HEK293 (cell line): Measurements from ENCODE around the gene PROX1.

ENCODE experiments used
- CTCF ChIA-PET: fragments of 350-600 bp; formaldehyde crosslinking; extraction: SDS; loops from one replicate; lab custom pipeline; 2021; ENCODE audit warnings: antibody characterized with exemption; lab: Yijun Ruan, JAX
- POLR2A ChIA-PET: fragments of 300-600 bp; formaldehyde crosslinking; extraction: SDS; loops from one replicate; lab custom pipeline; 2020; ENCODE audit warnings: antibody characterized with exemption, inconsistent platforms; lab: Yijun Ruan, JAX
- H3K27ac ChIP-seq: fragments of 200-500 bp; sonication (Bioruptor generic); 2 replicates; pipeline ENCODE4 v1.5.1; 2014; ENCODE audit warnings: low read depth, low read length, control low read depth, inconsistent platforms; ENCODE audit errors: extremely low read depth
- H3K36me3 ChIP-seq, 2 experiments: fragments of 200-500 bp in 1 of 2; sonication (Bioruptor generic) in 1 of 2; 1 replicate in 1 of 2; 2 replicates in 1 of 2; pipeline ENCODE4 v1.5.1; 2014 to 2017; ENCODE audit warnings: inconsistent platforms in 2 of 2, low read length in 2 of 2; ENCODE audit not compliant: control insufficient read depth in 2 of 2, insufficient read depth in 1 of 2
- H3K4me1 ChIP-seq: fragments of 200-500 bp; sonication (Bioruptor generic); 2 replicates; pipeline ENCODE4 v1.5.1; 2014; ENCODE audit warnings: mild to moderate bottlenecking, low read length, inconsistent platforms; ENCODE audit not compliant: control insufficient read depth, insufficient read depth
- H3K4me3 ChIP-seq: 2 replicates; pipeline ENCODE4 v1.5.1; 2011; ENCODE audit warnings: low read depth, mild to moderate bottlenecking, control low read depth, low read length, moderate library complexity
- H3K9me3 ChIP-seq: fragments of 200-500 bp; sonication (Bioruptor generic); 2 replicates; pipeline ENCODE4 v1.5.1; 2014; ENCODE audit warnings: low read depth, low read length, inconsistent platforms; ENCODE audit not compliant: control insufficient read depth, insufficient read depth
- BCL6B ChIP-seq: fragments of 450-650 bp; formaldehyde crosslinking; IDR thresholded peaks from 2 replicates; pipeline ENCODE4 v1.5.1; 2017; ENCODE audit warnings: missing biosample characterization, missing genetic modification characterization
- CTCF ChIP-seq: fragments of 450-650 bp; formaldehyde crosslinking; IDR thresholded peaks from 2 replicates; pipeline ENCODE4 v1.5.1; 2016; ENCODE audit warnings: missing biosample characterization, missing genetic modification characterization
- KLF17 ChIP-seq: fragments of 450-650 bp; formaldehyde crosslinking; IDR thresholded peaks from 2 replicates; pipeline ENCODE4 v1.5.1; 2016; ENCODE audit warnings: missing biosample characterization, missing genetic modification characterization
- KLF9 ChIP-seq: fragments of 450-650 bp; formaldehyde crosslinking; IDR thresholded peaks from 2 replicates; pipeline ENCODE4 v1.5.1; 2016; ENCODE audit warnings: missing biosample characterization, missing genetic modification characterization, low read depth
- PRDM4 ChIP-seq: fragments of 450-650 bp; formaldehyde crosslinking; IDR thresholded peaks from 2 replicates; pipeline ENCODE4 v1.5.1; 2017; ENCODE audit warnings: missing biosample characterization, missing genetic modification characterization
- ZBTB11 ChIP-seq: fragments of 450-650 bp; formaldehyde crosslinking; conservative IDR thresholded peaks from 2 replicates; pipeline ENCODE4 v1.5.1; 2016; ENCODE audit warnings: low read depth, missing biosample characterization, missing genetic modification characterization
- ZNF16 ChIP-seq: fragments of 450-650 bp; formaldehyde crosslinking; IDR thresholded peaks from 2 replicates; pipeline ENCODE4 v1.5.1; 2016; ENCODE audit warnings: low read depth, missing biosample characterization, missing genetic modification characterization
- ZNF175 ChIP-seq: fragments of 450-650 bp; formaldehyde crosslinking; IDR thresholded peaks from 2 replicates; pipeline ENCODE4 v1.5.1; 2016; ENCODE audit warnings: missing biosample characterization, missing genetic modification characterization
- ZNF214 ChIP-seq: fragments of 450-650 bp; formaldehyde crosslinking; IDR thresholded peaks from 2 replicates; pipeline ENCODE4 v1.5.1; 2017; ENCODE audit warnings: missing biosample characterization, mild to moderate bottlenecking, missing genetic modification characterization, borderline replicate concordance
- ZNF394 ChIP-seq: fragments of 450-650 bp; formaldehyde crosslinking; IDR thresholded peaks from 2 replicates; pipeline ENCODE4 v1.5.1; 2016; ENCODE audit warnings: missing biosample characterization, missing genetic modification characterization, mild to moderate bottlenecking, moderate library complexity, borderline replicate concordance
- ZNF518A ChIP-seq: fragments of 450-650 bp; formaldehyde crosslinking; conservative IDR thresholded peaks from 2 replicates; pipeline ENCODE4 v1.5.1; 2016; ENCODE audit warnings: low read depth, missing biosample characterization, missing genetic modification characterization
- ZNF639 ChIP-seq: fragments of 450-650 bp; formaldehyde crosslinking; IDR thresholded peaks from 2 replicates; pipeline ENCODE4 v1.5.1; 2016; ENCODE audit warnings: missing biosample characterization, missing genetic modification characterization
- ZNF692 ChIP-seq: fragments of 450-650 bp; formaldehyde crosslinking; IDR thresholded peaks from 2 replicates; pipeline ENCODE4 v1.5.1; 2016; ENCODE audit warnings: missing biosample characterization, missing genetic modification characterization
- ZNF792 ChIP-seq: fragments of 450-650 bp; formaldehyde crosslinking; IDR thresholded peaks from 2 replicates; pipeline ENCODE4 v1.5.1; 2016; ENCODE audit warnings: missing biosample characterization, missing genetic modification characterization
- ZNF837 ChIP-seq: fragments of 450-650 bp; formaldehyde crosslinking; IDR thresholded peaks from 2 replicates; pipeline ENCODE4 v1.5.1; 2016; ENCODE audit warnings: missing biosample characterization, missing genetic modification characterization

PROX1 gene

GRCh38 chr1:214005708-214006107 is 17.9 kb downstream of the PROX1 start:
- no peak for TF ChIP-seq PRDM4
- no peak for TF ChIP-seq ZNF16
- no peak for TF ChIP-seq ZNF394 (tag by site-specific recombination)
- no peak for TF ChIP-seq KLF17 (tag by site-specific recombination)
- TF ChIP-seq ZNF639 (tag by site-specific recombination) = no peak
- no peak for TF ChIP-seq ZNF837 (tag by site-specific recombination)
- TF ChIP-seq BCL6B = no peak
- no peak for TF ChIP-seq ZNF214 (tag by site-specific recombination)
- no peak for TF ChIP-seq ZBTB11 (tag by site-specific recombination)
- no peak for TF ChIP-seq ZNF792 (tag by site-specific recombination)
- TF ChIP-seq ZNF518A (tag by site-specific recombination) = no peak
- no peak for TF ChIP-seq CTCF (tag by site-specific recombination)
- no peak for TF ChIP-seq ZNF692 (tag by site-specific recombination)
- no peak for TF ChIP-seq KLF9 (tag by site-specific recombination)
- TF ChIP-seq ZNF175 (tag by site-specific recombination) = no peak
- TF ChIP-seq, all 188 proteins: peak for 0
- Histone ChIP-seq H3K9me3 (no peaks in the 10 kb centered on the region), H3K36me3 (peaks cover 0 to 14% of the 10 kb centered on the region in 2 experiments; a peak in 1 of 3 replicates), H3K27ac (no peak overlapping the region), H3K4me1 (peaks cover 18% of the 10 kb centered on the region; the same call in 1 of the 2 replicates), H3K4me3 (no peak overlapping the region)
- POLR2A ChIA-PET = interaction anchor here (0.7 kb wide), 1 partner anchor 15 kb away, joined by 6 read pairs; no protein-coding TSS in a partner anchor
- CTCF ChIA-PET = no interaction called here
